SJCRH30 (cell line): ENCODE data around the gene ZNF655. TPM values are rescaled to one million over a fixed set of nuclear protein-coding genes. Genes with fewer than 3 reads are reported as not detected.
"Not testable (repeated sequence)": the region's sequence is repeated elsewhere in the genome, so short reads cannot be mapped to it uniquely, and the experiment has no call there.

Experiments used
- DNase-seq, 2 experiments: peaks; one replicate each; pipeline ENCODE4 v3.0.0-alpha.2; 2015 to 2020
- H3K27ac ChIP-seq: fragments of 250-450 bp; sonication (Bioruptor Pico); 2 replicates; pipeline ENCODE4 v1.5.1; 2020; ENCODE audit warnings: mild to moderate bottlenecking, moderate library complexity
- H3K27me3 ChIP-seq: fragments of 250-450 bp; sonication (Bioruptor Pico); 2 replicates; pipeline ENCODE4 v1.5.1; 2020; ENCODE audit warnings: mild to moderate bottlenecking, moderate library complexity
- H3K36me3 ChIP-seq: fragments of 250-450 bp; sonication (Bioruptor Pico); 2 replicates; pipeline ENCODE4 v1.5.1; 2020; ENCODE audit warnings: mild to moderate bottlenecking, moderate library complexity
- H3K4me1 ChIP-seq: fragments of 250-450 bp; sonication (Bioruptor Pico); 2 replicates; pipeline ENCODE4 v1.5.1; 2020; ENCODE audit warnings: mild to moderate bottlenecking, moderate library complexity
- H3K4me3 ChIP-seq: fragments of 250-450 bp; sonication (Bioruptor Pico); 2 replicates; pipeline ENCODE4 v1.5.1; 2020; ENCODE audit warnings: mild to moderate bottlenecking, moderate library complexity
- H3K9me3 ChIP-seq: fragments of 250-450 bp; sonication (Bioruptor Pico); replicated peaks from 2 replicates; pipeline ENCODE4 v1.5.1; 2020; ENCODE audit warnings: mild to moderate bottlenecking, moderate library complexity
- total RNA-seq: library from RNA; depleted of rRNA; stranded (reverse); fragments of >200 nt; shearing (Covaris generic); gene quantifications from 2 replicates; pipeline ENCODE4 v1.2.3, GENCODE V29; 2014; rRNA removed

ZNF655 gene
- 64.3 and 79.9 TPM in 2 replicates for total RNA-seq

GRCh38 chr7:99558306-99559174 is at the start of gene ZNF655:
Gene ZNF655, plus strand, starts transcription at chr7:99558642. Its CDS starts 1,918 bp downstream, at chr7:99560560.
- H3K27ac ChIP-seq = peak within 1 kb of the TSS; percentile 84
- H3K9me3 ChIP-seq = no peaks in the 10 kb centered on the region
- peaks cover 20% of the 10 kb centered on the region for H3K4me1 ChIP-seq
- no peaks in the 10 kb centered on the region for H3K27me3 ChIP-seq
- peaks cover 35% of the 10 kb centered on the region for H3K36me3 ChIP-seq
- DNase-seq = peak; percentile 97
- H3K4me3 ChIP-seq = peak within 1 kb of the TSS; percentile 89

GRCh38 chr7:99514050-99514449 is 44.4 kb upstream of the ZNF655 start:
- Histone ChIP-seq H3K4me1 (no peaks in the 10 kb centered on the region), H3K27me3 (no peaks in the 10 kb centered on the region), H3K4me3 (no peak overlapping the region), H3K36me3 (peaks cover 43% of the 10 kb centered on the region), H3K27ac (no peak overlapping the region), H3K9me3 (no peaks in the 10 kb centered on the region)
- no peak for DNase-seq

- peaks cover 41% of the 10 kb centered on the region for H3K36me3 ChIP-seq
- DNase-seq = no peak
- no peaks in the 10 kb centered on the region for H3K27me3 ChIP-seq
- no peak overlapping the region for H3K27ac ChIP-seq
- no peaks in the 10 kb centered on the region for H3K9me3 ChIP-seq
- H3K4me1 ChIP-seq = no peaks in the 10 kb centered on the region
- no peak overlapping the region for H3K4me3 ChIP-seq
These were observed 37.0 kb upstream of the ZNF655 start for GRCh38 chr7:99521399-99521798.

GRCh38 chr7:99525713-99526440 is 32.6 kb upstream of the ZNF655 start:
- Histone ChIP-seq H3K4me3 (no peak overlapping the region), H3K27me3 (no peaks in the 10 kb centered on the region), H3K36me3 (peaks cover 64% of the 10 kb centered on the region), H3K4me1 (no peaks in the 10 kb centered on the region), H3K9me3 (peaks cover 11% of the 10 kb centered on the region; the same call in 1 of the 2 replicates), H3K27ac (no peak overlapping the region)
- DNase-seq = peak in 1 of 2 experiments; percentile 18

GRCh38 chr7:99531354-99531765 is 27.1 kb upstream of the ZNF655 start:
- peaks cover 72% of the 10 kb centered on the region for H3K36me3 ChIP-seq

GRCh38 chr7:99535667-99536066 is 22.8 kb upstream of the ZNF655 start:
- no peak for DNase-seq
- Histone ChIP-seq H3K27me3 (no peaks in the 10 kb centered on the region), H3K4me3 (no peak overlapping the region), H3K4me1 (no peaks in the 10 kb centered on the region), H3K9me3 (peaks cover 21% of the 10 kb centered on the region), H3K36me3 (peaks cover 33% of the 10 kb centered on the region), H3K27ac (no peak overlapping the region)

More at GRCh38 chr7:99531354-99531765, 27.1 kb upstream of the ZNF655 start:
- Histone ChIP-seq H3K4me3 (no peak overlapping the region), H3K9me3 (peaks cover 28% of the 10 kb centered on the region), H3K27me3 (no peaks in the 10 kb centered on the region), H3K4me1 (no peaks in the 10 kb centered on the region), H3K27ac (no peak overlapping the region)
- no peak for DNase-seq

- Histone ChIP-seq H3K27ac (no peak overlapping the region), H3K4me1 (no peaks in the 10 kb centered on the region), H3K9me3 (0 out of 2 replicates have a peak, but pooled peaks cover 3% of the 10 kb centered on the region), H3K27me3 (no peaks in the 10 kb centered on the region), H3K4me3 (no peak overlapping the region), H3K36me3 (no peaks in the 10 kb centered on the region)
- no peak for DNase-seq
These were observed 19.1 kb upstream of the ZNF655 start for GRCh38 chr7:99539213-99539811.

- no peak overlapping the region for H3K27ac ChIP-seq
- no peaks in the 10 kb centered on the region for H3K4me1 ChIP-seq
- no peaks in the 10 kb centered on the region for H3K36me3 ChIP-seq
- 0 out of 2 replicates have a peak, but pooled peaks cover 3% of the 10 kb centered on the region for H3K9me3 ChIP-seq
- no peaks in the 10 kb centered on the region for H3K27me3 ChIP-seq
- no peak overlapping the region for H3K4me3 ChIP-seq
- no peak for DNase-seq
These were observed 17.9 kb upstream of the ZNF655 start for GRCh38 chr7:99540542-99540941.

GRCh38 chr7:99541212-99541611 is 17.2 kb upstream of the ZNF655 start:
- 0 out of 2 replicates have a peak, but pooled peaks cover 3% of the 10 kb centered on the region for H3K9me3 ChIP-seq
- H3K27ac ChIP-seq = no peak overlapping the region
- H3K36me3 ChIP-seq = no peaks in the 10 kb centered on the region
- no peaks in the 10 kb centered on the region for H3K4me1 ChIP-seq
- no peak for DNase-seq
- H3K4me3 ChIP-seq = no peak overlapping the region
- H3K27me3 ChIP-seq = no peaks in the 10 kb centered on the region

- Histone ChIP-seq H3K4me1 (no peaks in the 10 kb centered on the region), H3K9me3 (0 out of 2 replicates have a peak, but pooled peaks cover 3% of the 10 kb centered on the region), H3K27ac (no peak overlapping the region), H3K4me3 (no peak overlapping the region), H3K27me3 (no peaks in the 10 kb centered on the region), H3K36me3 (no peaks in the 10 kb centered on the region; the same call in 1 of the 2 replicates)
- no peak for DNase-seq
These were observed 15.3 kb upstream of the ZNF655 start for GRCh38 chr7:99543081-99543671.

GRCh38 chr7:99543916-99544315 is 14.5 kb upstream of the ZNF655 start:
- H3K27ac ChIP-seq = no peak overlapping the region
- no peak for DNase-seq
- 0 out of 2 replicates have a peak, but pooled peaks cover 3% of the 10 kb centered on the region for H3K9me3 ChIP-seq
- H3K36me3 ChIP-seq = no peaks in the 10 kb centered on the region; the same call in 1 of the 2 replicates
- no peak overlapping the region for H3K4me3 ChIP-seq
- H3K4me1 ChIP-seq = no peaks in the 10 kb centered on the region
- H3K27me3 ChIP-seq = no peaks in the 10 kb centered on the region

- not testable (repeated sequence) for H3K27me3 ChIP-seq, DNase-seq, H3K4me1 ChIP-seq, H3K4me3 ChIP-seq, H3K36me3 ChIP-seq, H3K9me3 ChIP-seq, H3K27ac ChIP-seq
These were observed 13.1 kb upstream of the ZNF655 start for GRCh38 chr7:99545308-99545707.

GRCh38 chr7:99549545-99549944 is 8.9 kb upstream of the ZNF655 start:
- H3K9me3 ChIP-seq, H3K4me3 ChIP-seq, H3K4me1 ChIP-seq, H3K27me3 ChIP-seq, DNase-seq, H3K27ac ChIP-seq, H3K36me3 ChIP-seq: not testable (repeated sequence)

GRCh38 chr7:99551334-99551733 is 7.1 kb upstream of the ZNF655 start:
- Histone ChIP-seq H3K27me3 (no peaks in the 10 kb centered on the region), H3K9me3 (no peaks in the 10 kb centered on the region), H3K4me3 (peak overlapping the region; percentile 94), H3K36me3 (no peaks in the 10 kb centered on the region; the same call in 1 of the 2 replicates), H3K4me1 (no peaks in the 10 kb centered on the region), H3K27ac (peak overlapping the region; percentile 49; the same call in 1 of the 2 replicates)
- DNase-seq = no peak
